SU-DHL-6 (cell line): ENCODE data around the gene MGRN1.

Experiments used
- EZH2phosphoT487 ChIP-seq: fragments of 200-600 bp; sonication (generic), shearing (Covaris generic); conservative IDR thresholded peaks from 2 replicates; pipeline ENCODE4 v1.6.1; 2018; ENCODE audit warnings: mild to moderate bottlenecking, antibody characterized with exemption, low read length, moderate library complexity, mixed read lengths
- TF ChIP-seq, protein P1 (sequence below): fragments of 200-600 bp; sonication (generic); IDR thresholded peaks from one replicate; pipeline ENCODE4 v1.5.1; 2017; ENCODE audit warnings: antibody characterized with exemption, mild to moderate bottlenecking, low read length, moderate library complexity; ENCODE audit not compliant: insufficient read depth, poor library complexity, severe bottlenecking

DNA sequence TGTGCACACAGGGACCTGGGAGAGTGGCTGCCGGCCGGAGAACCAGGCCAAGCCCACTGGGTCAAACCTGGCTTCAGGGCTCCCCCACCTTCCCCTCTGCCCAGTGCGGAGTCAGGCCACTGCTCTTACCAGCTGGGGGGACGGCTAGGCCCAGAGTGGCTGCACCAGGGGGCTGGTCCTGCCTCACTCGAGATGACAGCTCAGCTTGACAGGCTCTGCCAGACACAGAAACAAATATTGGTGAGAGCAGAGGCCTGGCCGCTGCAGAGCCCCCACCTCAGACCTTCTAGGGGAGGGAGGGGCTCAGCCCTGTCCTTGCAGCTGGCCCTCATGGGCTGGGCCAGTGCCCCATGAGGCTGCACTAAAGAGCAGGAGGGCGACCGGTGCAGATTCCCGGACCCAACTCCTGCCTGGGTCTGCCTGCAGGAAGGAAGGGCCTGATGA lies 73.2 kb downstream of the MGRN1 start:
- TF ChIP-seq, protein P1, sequence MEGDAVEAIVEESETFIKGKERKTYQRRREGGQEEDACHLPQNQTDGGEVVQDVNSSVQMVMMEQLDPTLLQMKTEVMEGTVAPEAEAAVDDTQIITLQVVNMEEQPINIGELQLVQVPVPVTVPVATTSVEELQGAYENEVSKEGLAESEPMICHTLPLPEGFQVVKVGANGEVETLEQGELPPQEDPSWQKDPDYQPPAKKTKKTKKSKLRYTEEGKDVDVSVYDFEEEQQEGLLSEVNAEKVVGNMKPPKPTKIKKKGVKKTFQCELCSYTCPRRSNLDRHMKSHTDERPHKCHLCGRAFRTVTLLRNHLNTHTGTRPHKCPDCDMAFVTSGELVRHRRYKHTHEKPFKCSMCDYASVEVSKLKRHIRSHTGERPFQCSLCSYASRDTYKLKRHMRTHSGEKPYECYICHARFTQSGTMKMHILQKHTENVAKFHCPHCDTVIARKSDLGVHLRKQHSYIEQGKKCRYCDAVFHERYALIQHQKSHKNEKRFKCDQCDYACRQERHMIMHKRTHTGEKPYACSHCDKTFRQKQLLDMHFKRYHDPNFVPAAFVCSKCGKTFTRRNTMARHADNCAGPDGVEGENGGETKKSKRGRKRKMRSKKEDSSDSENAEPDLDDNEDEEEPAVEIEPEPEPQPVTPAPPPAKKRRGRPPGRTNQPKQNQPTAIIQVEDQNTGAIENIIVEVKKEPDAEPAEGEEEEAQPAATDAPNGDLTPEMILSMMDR = no peak
- TF ChIP-seq EZH2phosphoT487 = no peak
